GM19452 (cell line): Measurements from ENCODE around the gene SLC17A9.
A peak's percentile ranks its signal among the peaks of the same experiment; 100 is the strongest.
"Not testable (repeated sequence)": the region's sequence is repeated elsewhere in the genome, so short reads cannot be mapped to it uniquely, and the experiment has no call there.

Source experiments
- ATAC-seq: cut with Tn5 transposase; IDR thresholded peaks from one replicate; pipeline ENCODE4 v1.9.1; 2021; ENCODE audit not compliant: unreplicated experiment

The SLC17A9 gene

GRCh38 chr20:62918831-62919230, 33.7 kb upstream of the SLC17A9 start:
- ATAC-seq, result no peak

- ATAC-seq, result no peak
Observed at GRCh38 chr20:62920039-62920645, 32.4 kb upstream of the SLC17A9 start.

DNA sequence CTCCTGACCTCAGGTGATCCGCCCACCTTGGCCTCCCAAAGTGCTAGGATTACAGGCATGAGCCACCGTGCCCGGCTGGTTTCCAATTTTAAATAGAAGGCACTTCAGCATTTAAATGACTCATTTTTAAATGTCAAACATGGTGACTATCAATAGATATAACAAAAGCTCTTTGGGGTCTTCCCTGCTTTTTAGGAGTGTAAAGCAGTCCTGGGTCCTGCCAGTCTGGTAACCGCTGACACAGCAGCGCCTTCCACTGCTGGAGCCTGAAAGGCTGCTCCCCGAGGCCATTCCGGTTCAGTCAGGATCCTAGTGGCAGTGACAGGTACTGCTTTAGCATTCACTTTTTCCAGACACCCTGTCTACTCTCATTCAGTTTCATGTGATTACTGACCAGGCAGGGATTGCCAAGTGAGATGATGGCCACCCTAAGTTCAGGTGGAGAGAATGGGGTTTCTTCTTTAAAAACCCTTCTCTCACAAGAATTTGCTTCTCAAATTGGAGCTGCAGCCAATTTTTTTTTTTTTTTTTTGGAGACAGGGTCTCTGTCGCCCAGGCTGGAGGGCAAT, 31.3 kb upstream of the SLC17A9 start:
- ATAC-seq, result no peak

DNA sequence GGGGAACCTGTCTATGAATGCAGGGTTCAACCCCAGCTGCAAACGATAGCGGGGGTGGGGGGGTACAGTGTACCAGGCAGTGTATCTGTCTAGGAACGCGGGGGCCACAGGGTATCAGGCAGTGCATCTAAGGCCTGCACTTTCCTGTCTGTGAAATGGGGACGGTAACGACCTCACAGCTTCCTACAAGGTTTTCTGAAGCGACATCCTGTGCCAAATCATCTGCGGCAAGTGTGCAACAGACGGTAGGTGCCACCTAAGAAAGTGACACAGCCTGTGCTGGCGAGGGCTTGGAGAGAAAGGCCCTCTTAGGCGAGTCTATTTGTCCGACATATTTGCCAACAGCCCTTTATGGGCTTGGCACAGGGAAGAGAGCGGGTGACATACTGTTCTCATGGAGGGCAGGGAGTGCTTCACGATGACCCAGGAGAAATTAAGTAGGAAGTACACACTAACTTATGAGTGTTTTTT, 30.0 kb upstream of the SLC17A9 start:
- ATAC-seq, result no peak

GRCh38 chr20:62923059-62923668, 29.3 kb upstream of the SLC17A9 start:
- not testable (repeated sequence) for ATAC-seq

- no peak for ATAC-seq
Observed at GRCh38 chr20:62923669-62924441, 28.7 kb upstream of the SLC17A9 start.

DNA sequence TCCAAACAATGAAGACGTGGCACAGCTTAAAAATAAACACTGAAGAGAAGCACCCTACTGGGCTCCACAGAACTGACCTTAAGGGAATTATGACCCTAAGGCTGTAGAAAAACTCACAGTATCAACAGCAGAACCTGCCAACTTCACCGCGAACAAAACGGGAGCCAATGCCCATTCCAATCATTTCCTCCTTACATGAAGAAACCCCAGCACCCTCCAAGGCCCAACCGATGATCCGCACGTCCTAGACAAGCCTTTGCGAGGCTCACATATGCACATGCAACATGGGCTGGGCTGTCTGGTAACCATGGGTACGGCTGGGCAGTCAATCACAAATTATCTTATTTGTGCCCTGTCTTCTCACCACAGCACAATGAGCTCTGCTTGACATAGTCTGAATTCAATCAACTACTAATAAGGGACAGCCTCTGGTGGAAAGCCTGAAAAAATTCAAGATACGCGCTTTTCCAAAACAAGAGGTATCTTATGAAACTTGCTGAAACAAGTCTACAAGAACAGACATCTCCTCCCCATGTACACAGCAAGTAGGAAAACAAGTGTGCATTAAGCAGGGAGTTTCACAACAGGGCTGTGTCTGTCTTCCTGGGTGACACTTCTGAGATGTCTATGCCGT, 27.9 kb upstream of the SLC17A9 start:
- no peak for ATAC-seq

- ATAC-seq, result no peak
Observed at GRCh38 chr20:62925076-62925419, 27.5 kb upstream of the SLC17A9 start.

DNA sequence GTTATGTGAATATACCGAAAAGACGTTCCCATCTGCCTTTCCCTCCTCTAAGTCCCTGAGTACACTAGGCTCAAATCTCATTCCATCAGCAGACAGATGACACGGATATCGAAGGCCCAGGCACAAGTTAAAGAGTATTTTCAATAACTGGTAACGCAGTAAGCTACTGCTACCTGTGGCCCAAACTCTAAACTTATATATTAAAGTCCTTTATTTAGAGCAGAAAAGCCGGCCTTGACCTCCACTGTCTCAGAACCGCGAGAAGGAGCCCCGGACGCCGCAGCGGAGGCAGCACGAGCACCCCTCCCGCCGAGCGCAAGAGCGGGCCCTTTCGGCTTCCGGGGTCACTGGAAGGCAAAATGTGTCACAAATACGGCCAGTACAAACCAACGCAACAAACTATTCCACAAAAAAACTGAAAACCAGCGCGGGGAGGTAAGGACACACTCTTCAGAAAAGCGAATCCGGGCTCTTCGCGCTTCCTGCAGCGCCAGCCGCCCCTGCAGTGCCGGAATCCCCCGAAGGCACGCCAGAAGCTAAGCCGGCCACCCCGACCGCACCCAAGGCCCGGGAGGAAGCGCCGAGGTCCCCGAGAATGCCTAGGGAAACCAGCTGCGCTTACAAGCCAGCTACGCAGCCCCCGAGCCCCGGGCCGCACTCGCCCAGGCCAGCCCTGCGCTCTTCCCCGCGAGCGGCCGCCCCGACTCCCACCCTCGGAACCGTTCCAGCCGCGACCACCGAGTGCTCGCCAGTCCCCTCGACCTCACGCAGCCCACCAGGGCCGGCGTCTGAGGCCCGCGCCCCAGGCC, 26.9 kb upstream of the SLC17A9 start:
- peak; percentile 10 for ATAC-seq

- peak; percentile 73 for ATAC-seq
Observed at GRCh38 chr20:62926229-62927127, 26.0 kb upstream of the SLC17A9 start, which contains the start of gene DIDO1. TSS of gene DIDO1 (minus strand) at chr20:62926505.

DNA sequence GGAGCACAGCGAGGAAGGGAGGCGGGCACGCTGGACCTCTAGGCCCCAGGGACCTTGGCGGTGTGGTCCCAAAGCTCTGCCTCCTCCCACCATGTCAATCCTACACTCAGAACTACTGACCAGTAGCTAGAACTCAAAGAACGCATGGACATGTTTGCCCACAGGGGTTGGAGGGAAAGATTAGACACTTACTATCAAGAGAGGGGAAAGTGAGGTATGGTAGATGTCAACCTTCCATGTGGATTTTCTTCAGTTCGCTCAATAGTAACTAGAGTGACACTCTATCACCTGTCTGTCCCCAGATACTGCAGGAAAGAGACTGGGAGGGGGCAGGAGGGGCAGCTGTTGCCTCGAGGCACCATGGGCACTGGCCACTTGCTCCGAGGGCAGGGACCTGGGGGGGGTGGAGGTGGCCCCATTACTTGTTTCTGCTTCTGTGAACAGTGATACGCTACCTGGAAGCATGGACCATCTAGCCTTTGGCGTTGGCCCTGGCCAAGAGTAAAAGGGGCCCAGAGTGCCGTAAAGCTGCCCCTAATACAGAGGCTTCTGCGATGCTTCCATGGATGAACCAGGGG, 25.3 kb upstream of the SLC17A9 start:
- ATAC-seq, result no peak

- ATAC-seq, result no peak
Observed at GRCh38 chr20:62928246-62928939, 24.1 kb upstream of the SLC17A9 start.

DNA sequence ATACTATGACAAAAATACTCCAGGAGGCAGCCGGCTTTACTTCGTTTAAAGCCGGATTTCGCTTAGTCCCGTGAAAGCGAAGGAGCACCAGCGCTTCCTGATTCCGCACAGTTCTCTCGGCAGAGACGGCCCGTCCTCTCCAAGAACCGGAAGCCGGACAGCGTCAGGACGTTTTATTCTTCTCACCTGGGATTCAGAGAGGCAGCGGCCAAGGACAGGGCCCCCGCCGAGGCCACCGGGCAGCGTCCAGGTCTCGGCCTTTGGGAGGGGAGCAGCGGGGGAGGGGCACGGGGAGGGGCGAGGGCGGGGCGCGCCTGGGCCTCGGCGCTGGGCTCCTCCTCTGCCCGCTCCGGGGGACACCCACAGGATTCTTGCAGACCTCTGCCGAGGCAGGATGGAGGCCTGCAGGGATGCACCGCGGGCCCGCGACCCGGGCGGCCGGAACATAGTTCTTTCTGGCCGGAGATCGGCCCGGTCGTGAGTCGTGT, 23.4 kb upstream of the SLC17A9 start:
- no peak for ATAC-seq

DNA sequence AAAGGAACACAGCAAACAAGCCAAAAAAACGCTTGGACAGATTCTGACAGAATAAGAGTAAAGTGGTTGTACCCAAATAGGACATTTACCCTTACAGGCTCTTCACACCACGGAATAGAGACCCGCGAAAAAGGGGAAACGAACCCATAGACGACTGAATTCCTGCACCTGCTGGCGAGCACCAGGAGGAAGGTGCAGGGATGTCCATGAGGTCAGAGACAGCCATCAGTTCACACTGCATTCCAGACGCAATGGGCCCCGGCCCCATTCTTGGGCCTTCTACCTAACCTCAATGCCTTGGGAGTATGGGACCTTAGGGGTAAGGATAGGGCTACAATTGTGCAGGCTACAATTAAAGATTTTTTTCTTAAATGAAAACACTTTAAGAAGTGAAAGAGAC, 21.0 kb upstream of the SLC17A9 start:
- ATAC-seq, result no peak

DNA sequence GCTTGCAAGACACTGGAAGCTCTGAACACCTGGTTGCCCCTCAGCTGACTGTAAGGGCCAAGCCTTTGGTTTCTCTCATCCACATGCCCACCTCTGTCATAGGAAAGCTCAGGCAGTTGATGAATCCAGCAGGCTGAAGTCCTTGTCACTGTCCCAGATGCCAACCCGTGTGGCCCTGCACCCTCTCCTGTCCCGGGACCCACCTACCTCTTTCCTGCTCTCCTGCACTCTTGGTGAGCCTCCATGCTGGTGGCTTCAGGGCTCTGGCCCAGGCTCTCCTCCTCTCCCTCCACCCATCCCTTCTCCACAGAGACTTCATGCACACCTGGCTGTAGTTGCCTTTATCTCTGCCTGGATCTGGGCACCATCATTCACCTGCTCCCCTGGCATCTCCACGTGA, 18.5 kb upstream of the SLC17A9 start:
- ATAC-seq, result no peak

DNA sequence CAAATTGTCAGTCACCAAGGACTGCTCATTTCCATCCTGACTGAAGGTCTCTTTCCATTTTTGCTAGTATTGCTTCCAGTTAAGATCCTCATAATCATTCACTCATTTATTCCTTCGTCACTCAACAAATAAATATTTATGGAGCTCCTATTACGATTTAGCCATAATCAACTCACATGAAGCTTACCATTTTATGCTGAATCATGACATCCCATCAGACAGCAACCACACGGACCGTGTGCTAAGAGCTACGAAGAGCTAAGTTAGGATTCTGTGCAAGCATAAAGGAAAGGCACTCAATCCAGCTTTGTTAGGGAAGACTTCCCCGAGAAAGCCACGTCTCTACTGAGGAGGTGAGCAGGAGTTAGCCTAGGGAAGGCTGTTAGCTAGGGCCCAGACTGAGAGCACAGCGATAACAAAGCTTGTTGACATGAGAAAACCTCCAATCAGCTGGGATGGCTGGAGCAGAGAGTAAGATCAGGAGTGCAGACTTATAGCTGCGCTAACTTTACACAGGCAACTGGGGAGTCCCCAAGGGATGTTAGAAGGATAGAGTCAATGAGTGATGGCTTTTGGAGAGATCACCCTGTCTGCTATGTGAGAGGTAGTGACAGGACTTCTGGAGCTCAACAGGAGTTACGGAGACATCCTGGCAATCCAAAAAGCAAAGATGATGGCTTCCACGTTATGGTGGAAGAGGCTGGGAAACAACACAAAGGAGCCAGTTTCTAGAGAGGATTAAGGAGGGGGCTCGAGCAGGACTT, 17.1 kb upstream of the SLC17A9 start:
- ATAC-seq, result no peak

GRCh38 chr20:62935968-62936585, 16.4 kb upstream of the SLC17A9 start:
- no peak for ATAC-seq
